GM23248 (cell line): ENCODE results near the gene OR4F6. TPM values are rescaled to one million over a fixed set of nuclear protein-coding genes. Genes with fewer than 3 reads are reported as not detected.
"Not testable (repeated sequence)": the region's sequence is repeated elsewhere in the genome, so short reads cannot be mapped to it uniquely, and the experiment has no call there.

Source experiments
- DNase-seq: peaks from one replicate; pipeline ENCODE4 v3.0.0-alpha.2; 2015
- H2AFZ ChIP-seq: fragments of 200-600 bp; sonication (generic); 2 replicates; pipeline ENCODE4 v1.6.1; 2016; ENCODE audit warnings: antibody characterized with exemption
- H3F3A ChIP-seq: fragments of 200-600 bp; sonication (generic); 2 replicates; pipeline ENCODE4 v1.6.1; 2016; ENCODE audit warnings: mild to moderate bottlenecking, antibody characterized with exemption, mixed run types; ENCODE audit not compliant: insufficient read depth
- H3K27ac ChIP-seq: fragments of 200-600 bp; sonication (generic); 2 replicates; pipeline ENCODE4 v1.5.1; 2016; ENCODE audit warnings: mild to moderate bottlenecking
- H3K27me3 ChIP-seq: fragments of 200-600 bp; sonication (generic); replicated peaks from 2 replicates; pipeline ENCODE4 v1.6.1; 2016; ENCODE audit warnings: mild to moderate bottlenecking; ENCODE audit not compliant: insufficient read depth
- H3K36me3 ChIP-seq: fragments of 200-600 bp; sonication (generic); 2 replicates; pipeline ENCODE4 v1.6.1; 2016; ENCODE audit warnings: low read depth, mild to moderate bottlenecking
- H3K4me1 ChIP-seq: fragments of 200-600 bp; sonication (generic); 2 replicates; pipeline ENCODE4 v1.6.1; 2016; ENCODE audit warnings: mild to moderate bottlenecking; ENCODE audit not compliant: insufficient read depth
- H3K4me2 ChIP-seq: fragments of 200-600 bp; sonication (generic); one replicate; pipeline ENCODE4 v1.6.1; 2016; ENCODE audit warnings: mild to moderate bottlenecking; ENCODE audit not compliant: unreplicated experiment
- H3K4me3 ChIP-seq: fragments of 200-600 bp; sonication (generic); 2 replicates; pipeline ENCODE4 v1.5.1; 2016; ENCODE audit warnings: mild to moderate bottlenecking
- H3K79me2 ChIP-seq: fragments of 200-600 bp; sonication (generic); 2 replicates; pipeline ENCODE4 v1.6.1; 2016; ENCODE audit warnings: mild to moderate bottlenecking; ENCODE audit not compliant: insufficient read depth
- H3K9ac ChIP-seq: fragments of 200-600 bp; sonication (generic); 2 replicates; pipeline ENCODE4 v1.6.1; 2016; ENCODE audit warnings: mild to moderate bottlenecking
- H3K9me2 ChIP-seq: fragments of 200-600 bp; sonication (generic); 2 replicates; pipeline ENCODE4 v1.6.1; 2016; ENCODE audit warnings: mixed run types, mild to moderate bottlenecking, moderate library complexity; ENCODE audit not compliant: insufficient read depth
- H3K9me3 ChIP-seq: fragments of 200-600 bp; sonication (generic); one replicate; pipeline ENCODE4 v1.6.1; 2017; ENCODE audit warnings: low read depth
- H4K20me1 ChIP-seq: fragments of 200-600 bp; sonication (generic); 2 replicates; pipeline ENCODE4 v1.6.0; 2016; ENCODE audit not compliant: insufficient read depth
- EZH2 ChIP-seq: fragments of 200-600 bp; sonication (generic); IDR thresholded peaks from 2 replicates; pipeline ENCODE4 v1.6.1; 2018; ENCODE audit warnings: antibody characterized with exemption, mild to moderate bottlenecking; ENCODE audit not compliant: insufficient read depth, poor library complexity, severe bottlenecking
- EZH2phosphoT487 ChIP-seq: fragments of 200-600 bp; sonication (generic); IDR thresholded peaks from 2 replicates; pipeline ENCODE4 v1.6.1; 2018; ENCODE audit warnings: antibody characterized with exemption, moderate library complexity, mild to moderate bottlenecking, low read depth; ENCODE audit not compliant: insufficient read depth
- WGBS, 2 experiments: methylation state at CpG; one replicate each; pipeline ENCODE4 v1.1.6; 2015 to 2017; ENCODE audit warnings: low lambda C conversion rate in 2 of 2, low coverage in 1 of 2; ENCODE audit errors: missing lambda C conversion rate in 2 of 2; 5-methylcytosine and 5-hydroxymethylcytosine counted together
- in situ Hi-C: fragments of 300-500 bp; cut with MboI; formaldehyde crosslinking; loops from 2 replicates; pipeline ENCODE4 v1.15.0; 2020
- polyA plus RNA-seq: library from polyadenylated mRNA; unstranded; fragments of >200 nt; fragmentation: Nextera tagmentation; extraction: Ambion mirVana; gene quantifications from 2 replicates; pipeline ENCODE4 v1.2.1, GENCODE V29; 2016
- total RNA-seq: library from RNA; depleted of rRNA; stranded (reverse); fragments of >200 nt; shearing (Covaris generic); gene quantifications from 2 replicates; pipeline ENCODE4 v1.2.3, GENCODE V29; 2014

The OR4F6 gene
- total and polyA plus RNA-seq, 2 experiments from 2014 or later = not detected

DNA sequence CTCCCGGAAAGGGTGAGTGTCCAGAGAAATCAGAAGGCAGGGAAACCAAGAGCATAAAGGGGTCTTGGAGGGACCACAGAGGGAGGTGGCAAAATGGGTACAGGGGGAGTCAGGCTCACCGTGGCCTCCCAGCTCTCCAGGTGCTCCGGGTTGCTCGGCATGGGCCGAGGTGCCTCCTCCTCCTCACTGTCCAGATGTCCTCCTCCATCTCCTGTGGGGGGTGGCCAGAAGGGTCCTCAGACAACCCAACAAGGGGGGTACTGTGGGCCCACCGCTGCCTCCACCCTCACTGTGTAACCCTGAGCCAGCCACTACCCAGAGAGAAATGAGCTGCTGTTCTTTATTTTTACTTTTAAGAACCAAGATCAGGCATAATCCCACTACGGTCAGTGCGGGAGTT lies 30.4 kb upstream of the OR4F6 start:
- H3K4me1 ChIP-seq = no peaks in the 10 kb centered on the region
- in situ Hi-C loops = no loop called here
- H3K36me3 ChIP-seq = no peaks in the 10 kb centered on the region
- no peak overlapping the region for H3K4me3 ChIP-seq
- DNase-seq = no peak
- no peak overlapping the region for H3K9ac ChIP-seq
- WGBS, 2 experiments = 87 to 90% methylated on average over 8 of the region's 8 CpGs
- no peak overlapping the region for H2AFZ ChIP-seq
- no peaks in the 10 kb centered on the region for H4K20me1 ChIP-seq
- H3K4me2 ChIP-seq = no peak overlapping the region
- no peaks in the 10 kb centered on the region for H3K79me2 ChIP-seq
- TF ChIP-seq EZH2phosphoT487 (no peak), EZH2 (no peak)
- no peaks in the 10 kb centered on the region for H3K9me3 ChIP-seq
- H3F3A ChIP-seq = no peaks in the 10 kb centered on the region
- no peak overlapping the region for H3K27ac ChIP-seq
- H3K9me2 ChIP-seq = no peaks in the 10 kb centered on the region
- no peaks in the 10 kb centered on the region for H3K27me3 ChIP-seq

GRCh38 chr15:101773496-101774100 lies 29.7 kb upstream of the OR4F6 start:
- no peaks in the 10 kb centered on the region for H3K9me2 ChIP-seq
- H3F3A ChIP-seq = no peaks in the 10 kb centered on the region
- no peaks in the 10 kb centered on the region for H3K4me1 ChIP-seq
- H3K79me2 ChIP-seq = no peaks in the 10 kb centered on the region
- no peaks in the 10 kb centered on the region for H4K20me1 ChIP-seq
- no peak overlapping the region for H3K4me3 ChIP-seq
- TF ChIP-seq EZH2 = no peak
- TF ChIP-seq EZH2phosphoT487 = no peak
- H3K9me3 ChIP-seq = no peaks in the 10 kb centered on the region
- H3K9ac ChIP-seq = no peak overlapping the region
- no peaks in the 10 kb centered on the region for H3K36me3 ChIP-seq
- no peak overlapping the region for H3K27ac ChIP-seq
- WGBS, 2 experiments = 58 to 63% methylated on average over 6 to 7 of the region's 7 CpGs
- H3K4me2 ChIP-seq = no peak overlapping the region
- H2AFZ ChIP-seq = no peak overlapping the region
- in situ Hi-C loops = no loop called here
- DNase-seq = peak; percentile 3
- H3K27me3 ChIP-seq = no peaks in the 10 kb centered on the region

DNA sequence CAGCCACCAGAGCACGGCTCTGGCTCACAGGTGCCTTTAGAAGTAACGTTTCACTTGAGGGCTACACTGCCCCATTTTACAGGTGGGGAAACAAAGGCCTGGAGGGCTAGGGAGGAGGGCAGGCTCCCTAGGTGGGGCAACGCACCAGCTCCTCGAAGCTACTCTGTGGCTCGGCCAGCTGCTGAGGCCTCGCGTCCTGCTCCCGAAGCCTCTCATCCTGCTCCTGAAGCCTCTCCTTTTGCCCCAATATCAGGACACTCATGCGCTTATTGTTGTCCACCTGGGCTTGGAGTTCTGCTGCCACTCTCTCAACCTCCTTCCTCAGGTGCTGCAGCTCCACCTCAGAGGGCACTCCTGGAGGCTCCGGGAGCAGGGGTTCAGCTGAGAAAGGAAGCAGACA lies 28.2 kb upstream of the OR4F6 start:
- WGBS, 2 experiments = 78 to 79% methylated on average over 10 of the region's 10 CpGs
- TF ChIP-seq EZH2 (no peak), EZH2phosphoT487 (no peak)
- no peak overlapping the region for H3K4me3 ChIP-seq
- in situ Hi-C loops = no loop called here
- no peaks in the 10 kb centered on the region for H4K20me1 ChIP-seq
- no peak overlapping the region for H3K27ac ChIP-seq
- DNase-seq = no peak
- H3F3A ChIP-seq = no peaks in the 10 kb centered on the region
- H3K36me3 ChIP-seq = no peaks in the 10 kb centered on the region
- H3K4me1 ChIP-seq = 0 out of 2 replicates have a peak, but pooled peaks cover 4% of the 10 kb centered on the region
- no peak overlapping the region for H3K9ac ChIP-seq
- H3K79me2 ChIP-seq = no peaks in the 10 kb centered on the region
- no peaks in the 10 kb centered on the region for H3K9me2 ChIP-seq
- no peak overlapping the region for H3K4me2 ChIP-seq
- H3K27me3 ChIP-seq = no peaks in the 10 kb centered on the region
- H2AFZ ChIP-seq = no peak overlapping the region
- no peaks in the 10 kb centered on the region for H3K9me3 ChIP-seq

GRCh38 chr15:101778576-101778975 lies 24.7 kb upstream of the OR4F6 start:
- 77 to 82% methylated on average over 10 of the region's 10 CpGs for WGBS, 2 experiments
- H3K9me3 ChIP-seq = not testable (repeated sequence)

DNA sequence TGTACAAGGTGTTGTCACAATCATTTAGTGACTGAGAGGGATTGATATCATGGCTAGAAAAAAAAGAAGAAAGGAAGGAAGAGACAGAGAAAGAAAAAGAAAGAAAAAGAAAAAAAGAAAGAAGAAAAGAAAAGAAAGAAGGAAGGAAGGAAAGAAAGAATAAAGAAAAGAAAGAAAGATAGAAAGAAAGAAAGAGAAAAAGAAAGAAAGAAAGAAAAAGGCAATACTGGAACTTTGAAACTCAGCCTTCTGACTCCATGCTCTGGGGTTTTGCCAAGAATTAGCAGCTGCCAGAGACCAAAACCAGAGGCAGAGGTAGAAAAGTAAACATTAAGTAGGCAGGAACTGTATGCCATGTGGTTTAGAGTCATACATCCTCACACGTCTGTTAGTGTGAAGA lies 23.1 kb upstream of the OR4F6 start:
- H3K9me3 ChIP-seq, H3K4me2 ChIP-seq, in situ Hi-C loops, H3K79me2 ChIP-seq, H3K4me3 ChIP-seq, H3K9me2 ChIP-seq, H3K9ac ChIP-seq, H4K20me1 ChIP-seq, H3K27ac ChIP-seq, H3K36me3 ChIP-seq, H3K4me1 ChIP-seq, H3F3A ChIP-seq, H2AFZ ChIP-seq, H3K27me3 ChIP-seq: not testable (repeated sequence)
- WGBS, 2 experiments = 0% methylated on average over 1 of the region's 1 CpG
- DNase-seq = peak; percentile 46

More at GRCh38 chr15:101778576-101778975, 24.7 kb upstream of the OR4F6 start:
- in situ Hi-C loops, H3F3A ChIP-seq, H2AFZ ChIP-seq, H3K4me2 ChIP-seq, H3K36me3 ChIP-seq, H3K27ac ChIP-seq, H3K4me1 ChIP-seq, H4K20me1 ChIP-seq, H3K27me3 ChIP-seq, H3K79me2 ChIP-seq, H3K9me2 ChIP-seq, H3K4me3 ChIP-seq, DNase-seq, H3K9ac ChIP-seq: not testable (repeated sequence)
